Endothelial cell of umbilical vein (primary cell): ENCODE data around the gene ADAMTS14. TPM values are rescaled to one million over a fixed set of nuclear protein-coding genes. Genes with fewer than 3 reads are reported as not detected.
"Not testable (repeated sequence)": the region's sequence is repeated elsewhere in the genome, so short reads cannot be mapped to it uniquely, and the experiment has no call there.

Experiments used
- BruUV-seq: library from RNA; stranded (reverse); fragments of 400-500 nt; replicated peaks from 2 replicates; lab custom pipeline; 2021; lab: Mats Ljungman, UMichigan
- CTCF ChIA-PET: fragments of 300-600, 350-600 bp; sonication (Branson Sonifier 250); formaldehyde crosslinking; loops from one replicate; lab custom pipeline; 2021; ENCODE audit warnings: antibody characterized with exemption, inconsistent platforms; lab: Charles Lee
- POLR2A ChIA-PET: fragments of 300-600, 350-600 bp; sonication (Branson Sonifier 250); formaldehyde crosslinking; loops from one replicate; lab custom pipeline; 2021; ENCODE audit warnings: antibody characterized with exemption, inconsistent platforms; lab: Charles Lee
- DNase-seq: peaks from one replicate; pipeline ENCODE4 v3.0.0-alpha.2; 2011; ENCODE audit warnings: low read depth, low spot score
- FAIRE-seq: peaks from 2 replicates; lab custom pipeline; 2011; peaks lifted over from hg19 to GRCh38; lab: Jason Lieb, UNC
- H2AFZ ChIP-seq: 2 replicates; pipeline ENCODE4 v1.6.0; 2012; ENCODE audit warnings: low read depth, low read length, control low read depth, inconsistent platforms
- H3K27ac ChIP-seq: 2 replicates; pipeline ENCODE4 v1.5.1; 2011; ENCODE audit warnings: low read depth, mild to moderate bottlenecking, control low read depth, low read length, moderate library complexity; ENCODE audit not compliant: insufficient read depth
- H3K27me3 ChIP-seq, 2 experiments: 2 replicates each; pipeline versions ENCODE4 v1.6.0 to v1.6.1; 2011; ENCODE audit warnings: low read length in 2 of 2, mixed read lengths in 1 of 2; ENCODE audit not compliant: control insufficient read depth in 2 of 2, insufficient read depth in 2 of 2
- H3K36me3 ChIP-seq, 2 experiments: 2 replicates in 1 of 2; 3 replicates in 1 of 2; pipeline ENCODE4 v1.5.1; 2011; ENCODE audit warnings: low read length in 2 of 2, mild to moderate bottlenecking in 1 of 2, moderate library complexity in 1 of 2; ENCODE audit not compliant: control insufficient read depth in 2 of 2, insufficient read depth in 2 of 2; ENCODE audit errors: extremely low read depth in 1 of 2
- H3K4me1 ChIP-seq: 3 replicates; pipeline ENCODE4 v1.5.1; 2011; ENCODE audit warnings: mild to moderate bottlenecking, low read length; ENCODE audit not compliant: control insufficient read depth, insufficient read depth; ENCODE audit errors: extremely low read depth
- H3K4me2 ChIP-seq: 2 replicates; pipeline ENCODE4 v1.6.1; 2011; ENCODE audit warnings: low read length, control low read depth, mixed read lengths; ENCODE audit not compliant: insufficient read depth
- H3K4me3 ChIP-seq, 3 experiments: fragments of 200-600 bp in 1 of 3; sonication (generic), shearing (Covaris generic) in 1 of 3; replicated peaks in 1 of 3; 2 replicates each; pipeline ENCODE4 v1.5.1; 2011 to 2016; ENCODE audit warnings: control low read depth in 3 of 3, low read length in 3 of 3, mild to moderate bottlenecking in 2 of 3, inconsistent platforms in 1 of 3, low read depth in 1 of 3, moderate library complexity in 1 of 3; ENCODE audit not compliant: insufficient read depth in 1 of 3
- H3K79me2 ChIP-seq: 2 replicates; pipeline ENCODE4 v1.6.0; 2012; ENCODE audit warnings: low read length, inconsistent platforms; ENCODE audit not compliant: control insufficient read depth, insufficient read depth
- H3K9ac ChIP-seq: replicated peaks from 2 replicates; pipeline ENCODE3; 2011; ENCODE audit warnings: low read length, control low read depth; ENCODE audit not compliant: insufficient read depth; ENCODE audit errors: extremely low read depth
- H3K9me1 ChIP-seq: replicated peaks from 3 replicates; pipeline ENCODE4 v1.6.0; 2011; ENCODE audit warnings: mild to moderate bottlenecking, low read length; ENCODE audit not compliant: control insufficient read depth, insufficient read depth; ENCODE audit errors: extremely low read depth
- H3K9me3 ChIP-seq: replicated peaks from 2 replicates; pipeline ENCODE4 v1.5.1; 2012; ENCODE audit warnings: low read length, inconsistent platforms; ENCODE audit not compliant: control insufficient read depth, insufficient read depth
- H4K20me1 ChIP-seq: replicated peaks from 2 replicates; pipeline ENCODE3; 2011; ENCODE audit warnings: mild to moderate bottlenecking, low read length; ENCODE audit not compliant: control insufficient read depth, insufficient read depth; ENCODE audit errors: extremely low read depth
- CTCF ChIP-seq, 2 donors: IDR thresholded peaks; 1 replicate in 1 of 2; 2 replicates in 1 of 2; pipeline ENCODE4 v1.5.1; 2011; ENCODE audit warnings: low read length in 2 of 2, mild to moderate bottlenecking in 2 of 2, moderate library complexity in 2 of 2, control low read depth in 1 of 2, inconsistent platforms in 1 of 2, low read depth in 1 of 2; ENCODE audit not compliant: insufficient read depth in 1 of 2; ENCODE audit errors: extremely low read depth in 1 of 2
- EZH2 ChIP-seq: IDR thresholded peaks from 2 replicates; pipeline ENCODE4 v1.6.1; 2012; ENCODE audit warnings: borderline replicate concordance, low read depth, mild to moderate bottlenecking, moderate library complexity, low read length, inconsistent platforms; ENCODE audit not compliant: severe bottlenecking
- FOS ChIP-seq: IDR thresholded peaks from 2 replicates; pipeline ENCODE4 v1.6.1; 2011; ENCODE audit warnings: mild to moderate bottlenecking, low read length, moderate library complexity, borderline replicate concordance; ENCODE audit not compliant: insufficient read depth
- GATA2 ChIP-seq: IDR thresholded peaks from 2 replicates; pipeline ENCODE4 v1.7.0; 2011; ENCODE audit warnings: low read depth, mild to moderate bottlenecking, moderate library complexity, mixed read lengths, low read length; ENCODE audit not compliant: insufficient read length, insufficient read depth
- JUN ChIP-seq: IDR thresholded peaks from 2 replicates; pipeline ENCODE4 v1.6.1; 2011; ENCODE audit warnings: borderline replicate concordance, low read depth; ENCODE audit not compliant: insufficient read length, insufficient read depth
- MAX ChIP-seq: IDR thresholded peaks from 2 replicates; pipeline ENCODE4 v1.6.1; 2011; ENCODE audit not compliant: insufficient read depth, insufficient read length
- MYC ChIP-seq: IDR thresholded peaks from one replicate; pipeline ENCODE4 v1.6.1; 2011; ENCODE audit warnings: mild to moderate bottlenecking, low read depth, low read length
- POLR2A ChIP-seq: IDR thresholded peaks from 2 replicates; pipeline ENCODE4 v1.6.1; 2012; ENCODE audit warnings: low read depth, mild to moderate bottlenecking, control low read depth, low read length
- POLR2AphosphoS5 ChIP-seq: IDR thresholded peaks from 2 replicates; pipeline ENCODE4 v1.6.1; 2012; ENCODE audit warnings: low read depth, mild to moderate bottlenecking, control low read depth, low read length, moderate library complexity; ENCODE audit not compliant: insufficient read depth
- dilution Hi-C: fragments of 300-500 bp; cut with MboI; formaldehyde crosslinking; loops from one replicate; pipeline ENCODE4 v1.15.0; 2019; ENCODE audit warnings: low sequenced_read_pairs; ENCODE audit not compliant: extremely low pct_ligation_motif_present
- intact Hi-C: fragments of 100-400 bp; cut with micrococcal nuclease; formaldehyde crosslinking; loops from one replicate; pipeline ENCODE4 v1.10.0; 2022
- polyA plus RNA-seq, 4 experiments: library from polyadenylated mRNA; depleted of rRNA in 3 of 4; stranded (reverse) in 3 of 4; unstranded in 1 of 4; fragments of >200 nt; gene quantifications; 2 replicates each; pipeline versions ENCODE4 v1.2.1 to v1.2.3, GENCODE V29; 2011 to 2012; ENCODE audit warnings: missing spikeins in 1 of 4
- total RNA-seq: library from RNA; stranded (reverse); gene quantifications from 2 replicates; pipeline ENCODE4 v1.2.3, GENCODE V29; 2021

The ADAMTS14 gene
- total and polyA plus RNA-seq, 2 donors (not counting 3 experiments of a cell fraction or from before 2014, with no cell fraction given) = not detected

GRCh38 chr10:70634011-70634410 lies 38.3 kb upstream of the ADAMTS14 start:
- H3K9ac ChIP-seq = no peak overlapping the region
- no peaks in the 10 kb centered on the region for H3K9me1 ChIP-seq
- TF ChIP-seq FOS (no peak), JUN (no peak), POLR2AphosphoS5 (no peak), MAX (no peak), GATA2 (no peak), POLR2A (no peak), CTCF (IDR thresholded peaks at IDR 0.05; ENCODE audit: extremely low read depth in 1 of 2, insufficient read depth in 1 of 2, low read depth in 1 of 2, low read length in 2 of 2) (no peak), MYC (no peak), EZH2 (no peak)
- H3K27ac ChIP-seq = no peak overlapping the region
- BruUV-seq = no TSS peak
- ChIA-PET CTCF (no interaction called here), POLR2A (no interaction called here)
- DNase-seq (no peak), FAIRE-seq (no peak)
- no peaks in the 10 kb centered on the region for H3K79me2 ChIP-seq
- no peaks in the 10 kb centered on the region for H3K9me3 ChIP-seq
- intact Hi-C loops = no loop called here
- H2AFZ ChIP-seq = no peak overlapping the region
- no peak overlapping the region for H3K4me3 ChIP-seq
- H3K4me2 ChIP-seq = no peak overlapping the region
- H3K27me3 ChIP-seq = no peaks in the 10 kb centered on the region
- H4K20me1 ChIP-seq = no peaks in the 10 kb centered on the region
- dilution Hi-C loops = no loop called here
- no peaks in the 10 kb centered on the region for H3K36me3 ChIP-seq
- H3K4me1 ChIP-seq = no peaks in the 10 kb centered on the region

GRCh38 chr10:70634515-70634914 lies 37.8 kb upstream of the ADAMTS14 start:
- POLR2A ChIA-PET, H3K9ac ChIP-seq, CTCF ChIA-PET, H3K4me2 ChIP-seq, BruUV-seq, H3K79me2 ChIP-seq, FAIRE-seq, H3K27ac ChIP-seq, H3K9me1 ChIP-seq, H4K20me1 ChIP-seq, H3K9me3 ChIP-seq, intact Hi-C loops, H2AFZ ChIP-seq, DNase-seq, dilution Hi-C loops, H3K4me3 ChIP-seq, H3K4me1 ChIP-seq, H3K36me3 ChIP-seq, H3K27me3 ChIP-seq: not testable (repeated sequence)
